ENCODE measurements around the gene AP5Z1. TPM values are rescaled to one million over a fixed set of nuclear protein-coding genes. Genes with fewer than 3 reads are reported as not detected.
A peak's percentile ranks its signal among the peaks of the same experiment; 100 is the strongest.
"Not testable (repeated sequence)": the region's sequence is repeated elsewhere in the genome, so short reads cannot be mapped to it uniquely, and the experiment has no call there.

The AP5Z1 gene
- total RNA-seq, 1 donor from 2014 or later = 19.1 TPM

DNA sequence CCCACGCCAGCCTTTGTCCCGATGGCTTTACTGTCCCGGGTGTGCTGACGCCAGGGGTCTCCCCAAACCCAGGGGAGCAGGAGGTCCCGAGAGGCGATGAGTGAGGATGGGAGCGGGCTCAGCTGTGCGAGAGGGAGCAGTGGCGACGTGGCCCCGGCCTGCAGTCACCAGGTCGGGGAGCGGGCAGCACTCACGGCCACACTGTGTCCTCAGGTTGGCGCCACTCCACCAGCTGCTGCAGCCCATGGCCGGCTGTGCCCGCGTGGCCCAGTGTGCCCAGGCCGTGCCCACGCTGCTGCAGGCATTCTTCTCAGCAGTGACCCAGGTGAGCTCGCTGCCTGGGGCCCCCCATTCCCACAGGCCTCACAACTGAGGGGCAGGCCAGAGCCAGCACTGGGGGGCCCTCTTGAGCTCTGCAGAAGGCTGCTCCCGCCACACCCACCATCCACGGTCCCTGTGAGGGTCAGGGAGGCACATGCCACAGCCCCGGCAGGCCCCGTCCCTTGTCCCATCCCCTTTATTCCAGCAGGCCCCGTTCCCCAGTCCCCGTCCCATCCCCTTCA, 13.3 kb downstream of the AP5Z1 start:
- no peak for DNase-seq

GRCh38 chr7:4789194-4790077, 14.0 kb downstream of the AP5Z1 start:
- no peak for DNase-seq

- DNase-seq = no peak
Observed at GRCh38 chr7:4790078-4790465, 14.6 kb downstream of the AP5Z1 start.

GRCh38 chr7:4790516-4790991, 15.1 kb downstream of the AP5Z1 start:
- no peak for DNase-seq

- DNase-seq = no peak
Observed at GRCh38 chr7:4791101-4791737, 15.8 kb downstream of the AP5Z1 start.

DNA sequence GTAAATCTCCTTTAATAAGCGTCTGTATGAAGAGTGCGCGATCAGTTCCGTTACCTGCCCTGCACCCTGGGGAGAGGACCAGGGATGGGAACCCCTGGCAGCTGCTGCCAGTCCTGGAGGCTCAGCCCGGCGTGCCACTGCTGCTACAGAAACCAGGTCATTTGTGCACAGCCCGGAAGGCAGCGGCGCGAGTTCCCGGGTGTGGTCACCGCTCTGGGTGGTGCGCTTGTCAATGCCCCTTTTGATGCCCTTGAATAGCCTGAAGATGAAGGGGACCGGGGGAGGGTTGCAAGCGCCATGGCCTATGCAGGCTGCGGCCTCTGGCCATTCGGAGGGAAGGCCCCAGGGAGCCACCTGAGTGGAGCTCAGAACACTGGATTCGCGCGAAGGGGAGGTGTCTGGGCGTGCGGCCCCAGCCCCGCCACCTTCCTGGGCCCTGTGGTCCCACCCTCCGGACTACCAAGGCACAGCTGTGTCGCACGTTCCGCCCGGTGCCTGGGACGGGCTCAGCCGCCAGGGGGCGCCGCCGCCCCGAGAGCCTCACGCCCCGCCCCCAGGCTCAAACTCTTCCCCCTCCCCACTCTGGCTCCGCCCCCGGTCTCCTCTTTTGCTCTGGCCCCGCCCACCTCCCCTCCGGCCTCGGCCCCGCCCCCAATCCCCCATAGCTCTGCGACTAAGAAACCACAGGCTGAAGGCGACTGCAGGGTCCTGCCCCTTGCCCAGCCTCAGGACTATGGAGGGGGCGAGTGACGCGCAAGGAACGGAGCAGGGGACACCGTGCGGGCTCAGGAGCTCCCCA, 16.5 kb downstream of the AP5Z1 start:
- peak; percentile 87 for DNase-seq

DNA sequence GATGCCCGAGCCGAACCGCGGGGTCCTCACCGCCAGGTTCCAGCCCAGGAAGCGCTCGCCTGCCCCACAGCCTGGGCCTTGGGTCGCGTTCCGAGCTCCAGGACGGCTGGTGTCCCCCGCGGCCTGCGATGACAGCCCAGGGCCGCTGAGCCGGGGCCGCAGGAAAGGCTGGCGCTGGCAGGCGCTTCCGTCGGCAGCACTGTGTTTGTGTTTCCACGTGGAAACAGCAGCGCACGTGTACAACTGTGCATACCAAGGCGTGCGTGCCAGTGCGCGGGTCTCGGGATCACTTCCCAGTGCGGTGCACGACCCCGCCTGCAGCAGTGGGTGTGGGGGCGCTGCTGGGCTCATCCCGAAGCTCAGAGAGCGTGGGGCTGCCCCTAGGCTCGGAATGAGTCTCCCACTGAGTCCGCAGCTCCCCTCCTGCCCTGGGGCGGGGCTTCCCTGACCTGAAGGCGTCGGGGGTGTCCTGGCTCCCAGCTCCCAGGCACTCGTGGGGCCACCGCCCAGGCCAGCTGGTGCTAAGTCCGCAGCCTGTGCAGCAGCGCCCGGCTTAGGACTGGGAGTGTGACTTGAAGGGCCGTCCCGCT, 17.2 kb downstream of the AP5Z1 start:
- peak; percentile 42 for DNase-seq

- DNase-seq = not testable (repeated sequence)
Observed at GRCh38 chr7:4793385-4793993, 18.1 kb downstream of the AP5Z1 start.

DNA sequence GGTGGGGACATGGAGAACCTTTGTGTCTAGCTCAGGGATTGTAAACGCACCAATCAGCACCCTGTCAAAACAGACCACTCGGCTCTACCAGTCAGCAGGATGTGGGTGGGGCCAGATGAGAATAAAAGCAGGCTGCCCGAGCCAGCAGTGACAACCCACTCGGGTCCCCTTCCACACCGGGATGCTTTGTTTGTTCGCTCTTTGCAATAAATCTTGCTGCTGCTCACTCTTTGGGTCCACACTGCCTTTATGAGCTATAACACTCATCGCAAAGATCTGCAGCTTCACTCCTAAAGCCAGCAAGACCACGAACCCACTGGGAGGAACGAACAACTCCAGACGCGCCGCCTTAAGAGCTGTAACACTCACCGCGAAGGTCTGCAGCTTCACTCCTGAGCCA, 18.7 kb downstream of the AP5Z1 start:
- not testable (repeated sequence) for DNase-seq

- no peak for DNase-seq
Observed at GRCh38 chr7:4794591-4795350, 19.3 kb downstream of the AP5Z1 start.

- DNase-seq = no peak
Observed at GRCh38 chr7:4796453-4796852, 21.0 kb downstream of the AP5Z1 start.

DNA sequence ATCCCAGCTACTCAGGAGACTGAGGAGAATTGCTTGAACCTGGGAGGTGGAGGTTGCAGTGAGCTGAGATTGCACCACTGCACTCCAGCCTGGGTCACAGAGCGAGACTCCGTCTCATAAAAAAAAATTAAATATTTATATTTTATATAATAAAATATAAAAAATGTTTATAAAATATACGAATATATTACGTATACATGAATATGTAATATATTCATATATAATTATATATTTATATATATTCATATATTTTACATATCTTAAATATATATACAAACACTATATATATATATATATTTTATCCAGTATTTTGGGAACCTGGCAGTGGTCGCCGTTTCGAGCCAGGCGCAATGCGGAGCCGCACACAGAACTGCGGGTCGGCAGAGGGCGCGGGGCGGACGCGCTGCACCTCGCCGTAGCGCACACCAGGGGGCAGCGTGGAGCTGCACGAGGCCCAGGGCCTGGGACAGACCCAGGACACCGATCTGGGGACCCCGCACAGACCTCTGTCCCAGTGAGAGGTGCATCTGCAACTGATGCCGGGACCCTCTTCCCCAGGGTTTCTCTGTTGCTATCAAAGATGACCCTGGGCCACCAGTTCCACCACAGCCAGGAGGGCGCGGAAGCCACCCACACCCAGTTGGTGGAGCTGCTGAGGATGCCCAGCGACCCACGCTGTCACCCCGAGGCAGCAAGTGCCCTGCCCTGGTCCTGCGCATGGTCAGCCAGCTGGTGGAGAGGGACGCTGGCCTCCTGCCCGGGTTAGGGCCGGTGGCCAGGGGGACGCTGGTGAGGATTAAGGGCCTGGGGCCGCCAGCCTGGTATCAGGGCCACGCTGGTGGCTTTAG, 22.7 kb downstream of the AP5Z1 start:
- peak; percentile 63 for DNase-seq

- no peak for DNase-seq
Observed at GRCh38 chr7:4798706-4799235, 23.3 kb downstream of the AP5Z1 start.

DNA sequence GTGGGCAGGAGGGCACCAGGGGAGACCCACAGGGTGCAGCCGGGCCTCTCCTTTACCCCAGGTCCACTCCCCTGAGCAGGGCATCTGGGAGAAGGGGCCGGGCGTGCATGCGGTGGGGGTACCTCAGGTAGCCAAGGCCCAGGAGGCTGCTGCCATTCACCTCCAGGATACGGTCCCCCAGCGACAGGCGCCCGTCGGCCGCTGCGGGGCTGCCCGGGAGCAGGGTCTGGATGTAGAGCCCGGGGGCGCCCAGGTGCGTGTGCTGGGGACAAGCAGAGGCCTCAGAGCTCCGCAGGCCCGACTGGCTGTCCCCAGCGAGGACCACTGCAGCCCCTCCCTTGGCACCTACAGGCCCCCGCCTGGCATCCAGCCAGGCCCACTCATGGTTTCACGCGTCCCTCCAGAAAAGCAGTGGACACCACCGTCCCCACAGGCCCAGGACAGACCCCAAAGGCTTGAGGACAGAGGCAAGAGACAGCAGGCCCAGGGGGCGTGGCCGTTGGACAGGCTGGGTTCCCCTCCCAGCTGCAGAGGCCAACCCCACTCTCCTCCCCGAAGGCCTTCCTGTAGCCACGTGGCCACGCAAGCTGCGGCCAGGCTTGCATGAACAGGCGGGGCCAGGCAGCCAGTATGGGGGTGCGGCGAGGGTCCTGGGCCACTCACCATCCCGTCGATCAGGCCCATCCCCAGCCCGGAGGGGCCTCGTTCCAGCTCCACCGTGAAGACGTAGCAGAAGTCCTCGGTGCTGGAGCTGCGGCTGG, 24.3 kb downstream of the AP5Z1 start:
- no peak for DNase-seq

DNA sequence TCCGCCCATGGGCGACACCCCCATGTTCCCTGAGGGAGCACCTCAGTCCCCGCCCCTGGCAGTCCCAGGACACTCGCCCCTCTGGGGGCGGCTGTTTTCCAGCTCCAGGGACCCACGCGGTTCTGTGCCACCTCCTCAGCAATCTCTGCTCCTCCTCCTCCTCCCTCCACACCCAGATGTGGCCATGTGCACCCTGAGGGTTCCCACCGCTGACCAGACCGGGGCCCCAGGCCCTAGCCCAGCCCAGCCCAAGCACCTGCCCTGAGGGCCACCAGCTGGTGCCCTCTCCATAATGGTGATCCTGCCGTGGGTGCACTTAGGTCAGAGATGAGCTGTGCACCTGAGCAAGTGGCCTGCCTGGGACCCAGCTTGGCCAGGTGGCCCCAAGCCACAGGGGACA, 25.1 kb downstream of the AP5Z1 start:
- DNase-seq = no peak

DNA sequence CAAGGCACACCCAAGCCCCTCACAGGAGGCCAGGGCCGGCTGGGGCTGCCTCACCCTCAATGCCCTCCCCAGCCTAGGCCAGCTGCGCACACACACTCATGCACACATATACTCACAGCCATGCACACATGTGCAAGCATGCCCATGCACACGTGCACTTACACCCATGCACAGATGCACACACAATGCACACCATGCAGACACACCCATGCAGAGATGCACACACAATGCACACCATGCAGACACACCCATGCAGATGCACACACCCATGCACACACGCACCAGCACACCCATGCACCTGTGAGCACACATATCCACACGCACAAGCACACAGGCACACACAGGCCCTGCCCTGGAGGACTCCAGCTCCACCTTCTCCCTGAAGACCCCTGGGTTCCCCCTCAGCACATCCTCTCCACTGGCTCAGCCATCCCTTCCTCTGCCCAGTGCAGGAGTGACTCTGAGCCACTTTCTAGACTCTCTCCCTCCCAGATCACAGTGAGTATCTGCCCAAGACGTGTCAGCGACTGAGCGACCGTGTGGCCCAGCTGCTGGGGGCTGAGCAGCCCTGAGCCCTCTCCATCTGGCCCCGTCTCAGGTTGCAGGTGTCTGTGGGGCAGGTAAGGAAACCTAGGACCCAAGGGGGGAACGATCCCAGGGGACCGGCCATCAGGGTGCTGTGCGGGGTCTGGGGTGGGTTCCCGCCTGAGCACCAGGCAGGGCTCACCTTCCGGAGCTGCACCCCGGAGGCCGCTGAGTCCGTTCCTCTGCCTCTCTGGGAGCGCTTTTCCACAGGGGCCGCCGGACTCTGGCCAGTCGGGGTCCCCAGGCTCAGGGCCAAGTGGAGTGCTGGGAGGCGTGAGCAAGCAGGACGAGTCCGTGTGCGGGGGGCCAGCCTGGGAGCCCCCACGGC, 25.8 kb downstream of the AP5Z1 start:
- no peak for DNase-seq

GRCh38 chr7:4801839-4802231, 26.4 kb downstream of the AP5Z1 start:
- no peak for DNase-seq

DNA sequence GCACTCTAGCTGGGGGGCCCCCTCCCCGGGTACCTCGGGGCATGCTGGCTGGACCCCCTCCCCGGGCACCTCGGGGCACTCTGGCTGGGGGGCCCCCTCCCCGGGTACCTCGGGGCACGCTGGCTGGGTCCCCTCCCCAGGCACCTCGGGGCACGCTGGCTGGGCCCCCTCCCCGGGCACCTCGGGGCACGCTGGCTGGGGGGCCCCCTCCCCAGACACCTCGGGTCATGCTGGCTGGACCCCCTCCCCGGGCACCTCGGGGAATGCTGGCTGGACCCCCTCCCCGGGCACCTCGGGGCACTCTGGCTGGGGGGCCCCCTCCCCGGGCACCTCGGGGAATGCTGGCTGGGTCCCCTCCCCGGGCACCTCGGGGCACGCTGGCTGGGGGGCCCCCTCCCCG, 27.2 kb downstream of the AP5Z1 start:
- DNase-seq = not testable (repeated sequence)
